Endodermal cell (in vitro differentiated cells): ENCODE results near the gene ALDH8A1. TPM values are rescaled to one million over a fixed set of nuclear protein-coding genes. Genes with fewer than 3 reads are reported as not detected.

ENCODE experiments used
- DNase-seq: peaks from one replicate; pipeline ENCODE4 v3.0.0-alpha.2; 2017
- H3K27ac ChIP-seq: 2 replicates; pipeline ENCODE4 v1.5.1; 2013; ENCODE audit warnings: mild to moderate bottlenecking, low read depth, low read length, moderate library complexity
- H3K27me3 ChIP-seq: 2 replicates; pipeline ENCODE4 v1.6.1; 2013; ENCODE audit warnings: mild to moderate bottlenecking, low read length, moderate library complexity; ENCODE audit not compliant: insufficient read depth, control insufficient read depth, poor library complexity, severe bottlenecking
- H3K36me3 ChIP-seq: 2 replicates; pipeline ENCODE4 v1.7.0; 2013; ENCODE audit warnings: mild to moderate bottlenecking, low read length, moderate library complexity; ENCODE audit not compliant: control insufficient read depth, insufficient read depth
- H3K4me1 ChIP-seq: one replicate; pipeline ENCODE4 v1.7.0; 2013; ENCODE audit warnings: low read length; ENCODE audit not compliant: control insufficient read depth, insufficient read depth
- H3K4me3 ChIP-seq: 2 replicates; pipeline ENCODE4 v1.5.1; 2013; ENCODE audit warnings: mild to moderate bottlenecking, low read length, moderate library complexity
- H3K9ac ChIP-seq: 2 replicates; pipeline ENCODE4 v1.6.1; 2013; ENCODE audit warnings: mild to moderate bottlenecking, low read length, moderate library complexity; ENCODE audit not compliant: poor library complexity, severe bottlenecking; ENCODE audit errors: extremely low read depth
- H3K9me3 ChIP-seq: 2 replicates; pipeline ENCODE4 v1.6.1; 2013; ENCODE audit warnings: mild to moderate bottlenecking, low read length, moderate library complexity; ENCODE audit not compliant: control insufficient read depth
- H3K27ac Mint-ChIP-seq: 2 replicates; pipeline ENCODE4 v1.8.0; 2020; ENCODE audit warnings: mixed read lengths
- H3K27me3 Mint-ChIP-seq: 2 replicates; pipeline ENCODE4 v1.8.0; 2021; ENCODE audit warnings: mild to moderate bottlenecking, mixed read lengths; ENCODE audit not compliant: insufficient read depth
- H3K36me3 Mint-ChIP-seq: 2 replicates; pipeline ENCODE4 v1.8.0; 2020; ENCODE audit warnings: low read depth, mixed read lengths
- H3K4me1 Mint-ChIP-seq: 2 replicates; pipeline ENCODE4 v1.8.0; 2020; ENCODE audit warnings: mixed read lengths
- H3K4me3 Mint-ChIP-seq: 2 replicates; pipeline ENCODE4 v1.8.0; 2020; ENCODE audit warnings: mild to moderate bottlenecking, moderate library complexity, mixed read lengths
- H3K9me3 Mint-ChIP-seq: 2 replicates; pipeline ENCODE4 v1.8.0; 2020; ENCODE audit warnings: mild to moderate bottlenecking, mixed read lengths
- CTCF ChIP-seq: fragments of 200-600 bp; sonication (generic); conservative IDR thresholded peaks from 2 replicates; pipeline ENCODE4 v1.5.0; 2021; ENCODE audit warnings: antibody characterized with exemption, mild to moderate bottlenecking
- WGBS, 2 experiments: methylation state at CpG; one replicate each; pipeline versions ENCODE4 v1.1.5 to v1.1.7; 2013; ENCODE audit warnings: missing lambda C conversion rate in 2 of 2, mixed read lengths in 1 of 2; ENCODE audit not compliant: insufficient coverage in 1 of 2, insufficient read length in 1 of 2; 5-methylcytosine and 5-hydroxymethylcytosine counted together
- total RNA-seq, 2 donors: library from RNA; stranded (reverse); fragmentation: NEBNext Ultra II Directional in 1 of 2; extraction: Animal tissue kit (Norgen Biotek cat#: 25700) in 1 of 2; gene quantifications; 2 replicates in 1 of 2; 3 replicates in 1 of 2; pipeline ENCODE4 v1.2.1, GENCODE V29; 2021

ALDH8A1 gene
- total RNA-seq, 2 donors from 2014 or later = not detected

- no peak overlapping the region for H3K4me3 Mint-ChIP-seq
- Histone ChIP-seq H3K9me3 (no peaks in the 10 kb centered on the region), H3K9ac (no peak overlapping the region), H3K4me1 (no peaks in the 10 kb centered on the region), H3K36me3 (no peaks in the 10 kb centered on the region), H3K27me3 (no peaks in the 10 kb centered on the region), H3K27ac (no peak overlapping the region), H3K4me3 (no peak overlapping the region)
- H3K36me3 Mint-ChIP-seq = no peaks in the 10 kb centered on the region
- H3K27me3 Mint-ChIP-seq = no peaks in the 10 kb centered on the region
- DNase-seq = no peak
- H3K4me1 Mint-ChIP-seq = no peaks in the 10 kb centered on the region
- TF ChIP-seq CTCF = no peak
- H3K27ac Mint-ChIP-seq = no peak overlapping the region
- H3K9me3 Mint-ChIP-seq = no peaks in the 10 kb centered on the region
- WGBS, 2 experiments = 96 to 97% methylated on average over 3 of the region's 3 CpGs
Observed at GRCh38 chr6:134884752-134885151, 65.1 kb downstream of the ALDH8A1 start.

GRCh38 chr6:134883314-134883713 lies 66.6 kb downstream of the ALDH8A1 start:
- H3K4me1 ChIP-seq = no peaks in the 10 kb centered on the region
- H3K27me3 ChIP-seq = no peaks in the 10 kb centered on the region
- Mint-ChIP-seq H3K4me1 (no peaks in the 10 kb centered on the region), H3K36me3 (no peaks in the 10 kb centered on the region), H3K27ac (no peak overlapping the region), H3K27me3 (no peaks in the 10 kb centered on the region), H3K4me3 (no peak overlapping the region), H3K9me3 (no peaks in the 10 kb centered on the region)
- no peaks in the 10 kb centered on the region for H3K36me3 ChIP-seq
- no peaks in the 10 kb centered on the region for H3K9me3 ChIP-seq
- no peak for DNase-seq
- TF ChIP-seq CTCF = no peak
- 54 to 63% methylated on average over 1 of the region's 1 CpG for WGBS, 2 experiments
- H3K4me3 ChIP-seq = no peak overlapping the region
- no peak overlapping the region for H3K9ac ChIP-seq
- H3K27ac ChIP-seq = no peak overlapping the region

GRCh38 chr6:134882426-134883038 lies 67.4 kb downstream of the ALDH8A1 start:
- Mint-ChIP-seq H3K9me3 (no peaks in the 10 kb centered on the region), H3K27me3 (no peaks in the 10 kb centered on the region), H3K4me3 (no peak overlapping the region), H3K27ac (no peak overlapping the region), H3K36me3 (no peaks in the 10 kb centered on the region), H3K4me1 (no peaks in the 10 kb centered on the region)
- Histone ChIP-seq H3K27ac (no peak overlapping the region), H3K9ac (no peak overlapping the region), H3K27me3 (no peaks in the 10 kb centered on the region), H3K4me1 (no peaks in the 10 kb centered on the region), H3K4me3 (no peak overlapping the region), H3K9me3 (no peaks in the 10 kb centered on the region), H3K36me3 (no peaks in the 10 kb centered on the region)
- DNase-seq = peak; percentile 87
- 6 to 21% methylated on average over 7 to 10 of the region's 10 CpGs for WGBS, 2 experiments
- TF ChIP-seq CTCF = peak; percentile 97
